IMR-90 (cell line): ENCODE results near the gene KXD1. TPM values are rescaled to one million over a fixed set of nuclear protein-coding genes. Genes with fewer than 3 reads are reported as not detected.

Experiments
- ATAC-seq: fragments of 200-7000 bp; cut with Tn5 transposase; 2 replicates; pipeline ENCODE4 v1.9.1; 2020; ENCODE audit warnings: low read depth, mild to moderate bottlenecking, moderate library complexity
- BruUV-seq: library from RNA; stranded (reverse); fragments of 400-500 nt; replicated peaks from 2 replicates; lab custom pipeline; 2021; lab: Mats Ljungman, UMichigan
- CTCF ChIA-PET: fragments of 300-600 bp; formaldehyde crosslinking; extraction: SDS; loops from one replicate; lab custom pipeline; 2021; ENCODE audit warnings: antibody characterized with exemption; lab: Yijun Ruan, JAX
- POLR2A ChIA-PET: fragments of 300-600 bp; sonication (Branson Sonifier 250); formaldehyde crosslinking; loops from one replicate; lab custom pipeline; 2022; ENCODE audit warnings: antibody characterized with exemption; ENCODE audit not compliant: unreplicated experiment; lab: Charles Lee
- DNase-seq: peaks from one replicate; pipeline ENCODE4 v3.0.0; 2013
- H2AFZ ChIP-seq: replicated peaks from 2 replicates; pipeline ENCODE3; 2013; ENCODE audit warnings: low read length, mild to moderate bottlenecking; ENCODE audit not compliant: poor library complexity
- H2AK5ac ChIP-seq: 2 replicates; pipeline ENCODE4 v1.6.1; 2013; ENCODE audit warnings: low read depth, low read length, inconsistent platforms
- H2AK9ac ChIP-seq: replicated peaks from 2 replicates; pipeline ENCODE3; 2013; ENCODE audit warnings: mild to moderate bottlenecking, low read depth, low read length, moderate library complexity; ENCODE audit not compliant: poor library complexity
- H2BK120ac ChIP-seq: 2 replicates; pipeline ENCODE4 v1.6.1; 2013; ENCODE audit warnings: low read depth, low read length, inconsistent platforms
- H2BK15ac ChIP-seq: 3 replicates; pipeline ENCODE4 v1.6.1; 2013; ENCODE audit warnings: low read depth, low read length, inconsistent platforms
- H2BK20ac ChIP-seq: 2 replicates; pipeline ENCODE4 v1.6.1; 2013; ENCODE audit warnings: low read depth, mild to moderate bottlenecking, inconsistent platforms, low read length, moderate library complexity
- H2BK5ac ChIP-seq: 2 replicates; pipeline ENCODE4 v1.6.1; 2013; ENCODE audit warnings: mild to moderate bottlenecking, low read depth, low read length, inconsistent platforms; ENCODE audit not compliant: poor library complexity, severe bottlenecking
- H3K14ac ChIP-seq: replicated peaks from 2 replicates; pipeline ENCODE4 v1.6.1; 2013; ENCODE audit warnings: low read depth, low read length, inconsistent platforms
- H3K18ac ChIP-seq: 2 replicates; pipeline ENCODE4 v1.6.1; 2013; ENCODE audit warnings: low read depth, low read length, control low read depth
- H3K23ac ChIP-seq: 2 replicates; pipeline ENCODE4 v1.6.1; 2013; ENCODE audit warnings: low read depth, low read length, inconsistent platforms
- H3K27ac ChIP-seq: 2 replicates; pipeline ENCODE4 v1.5.1; 2013; ENCODE audit warnings: mild to moderate bottlenecking, control low read depth, low read length; ENCODE audit not compliant: insufficient read depth
- H3K27me3 ChIP-seq: 2 replicates; pipeline ENCODE4 v1.6.1; 2013; ENCODE audit warnings: low read length; ENCODE audit not compliant: control insufficient read depth, insufficient read depth
- H3K36me3 ChIP-seq: 2 replicates; pipeline ENCODE4 v1.6.1; 2013; ENCODE audit warnings: low read length, mixed read lengths; ENCODE audit not compliant: control insufficient read depth, insufficient read depth
- H3K4ac ChIP-seq: 2 replicates; pipeline ENCODE4 v1.6.1; 2013; ENCODE audit warnings: low read depth, low read length, inconsistent platforms
- H3K4me1 ChIP-seq: 2 replicates; pipeline ENCODE4 v1.6.1; 2013; ENCODE audit warnings: low read length, mixed read lengths; ENCODE audit not compliant: control insufficient read depth, insufficient read depth
- H3K4me2 ChIP-seq: 2 replicates; pipeline ENCODE4 v1.6.1; 2013; ENCODE audit warnings: low read depth, mild to moderate bottlenecking, control low read depth, low read length, moderate library complexity
- H3K4me3 ChIP-seq: 2 replicates; pipeline ENCODE4 v1.5.1; 2013; ENCODE audit warnings: low read depth, mild to moderate bottlenecking, control low read depth, low read length, moderate library complexity; ENCODE audit not compliant: insufficient read depth
- H3K56ac ChIP-seq: 2 replicates; pipeline ENCODE4 v1.6.1; 2013; ENCODE audit warnings: low read length, inconsistent platforms; ENCODE audit not compliant: insufficient read depth; ENCODE audit errors: extremely low read depth
- H3K79me1 ChIP-seq, 2 experiments: 2 replicates each; pipeline ENCODE4 v1.6.1; 2013; ENCODE audit warnings: low read length in 2 of 2, inconsistent platforms in 1 of 2, low read depth in 1 of 2
- H3K9ac ChIP-seq: 2 replicates; pipeline ENCODE4 v1.6.1; 2013; ENCODE audit warnings: low read depth, low read length, control low read depth
- H3K9me1 ChIP-seq: 2 replicates; pipeline ENCODE4 v1.6.1; 2013; ENCODE audit warnings: low read length, inconsistent platforms; ENCODE audit not compliant: insufficient read depth
- H3K9me3 ChIP-seq: 2 replicates; pipeline ENCODE4 v1.6.1; 2013; ENCODE audit warnings: low read length; ENCODE audit not compliant: control insufficient read depth, insufficient read depth
- H4K20me1 ChIP-seq: 2 replicates; pipeline ENCODE4 v1.6.1; 2013; ENCODE audit warnings: low read length, inconsistent platforms; ENCODE audit not compliant: insufficient read depth
- H4K5ac ChIP-seq: 2 replicates; pipeline ENCODE4 v1.6.1; 2013; ENCODE audit warnings: mild to moderate bottlenecking, low read depth, low read length, control low read depth
- H4K8ac ChIP-seq, 2 experiments: 2 replicates each; pipeline ENCODE4 v1.6.1; 2013; ENCODE audit warnings: low read depth in 2 of 2, low read length in 2 of 2, control low read depth in 1 of 2, inconsistent platforms in 1 of 2
- H4K91ac ChIP-seq: 2 replicates; pipeline ENCODE4 v1.6.1; 2013; ENCODE audit warnings: low read depth, low read length, inconsistent platforms; ENCODE audit not compliant: insufficient read depth
- BHLHE40 ChIP-seq: fragments of 150-350 bp; IDR thresholded peaks from 2 replicates; pipeline ENCODE4 v1.6.1; 2016; ENCODE audit warnings: mild to moderate bottlenecking, low read depth, low read length
- CEBPB ChIP-seq: IDR thresholded peaks from 2 replicates; pipeline ENCODE4 v1.6.1; 2012; ENCODE audit warnings: low read depth, low read length, improper control_type of control experiment
- CHD1 ChIP-seq: IDR thresholded peaks from 2 replicates; pipeline ENCODE4 v1.6.1; 2012; ENCODE audit warnings: low read depth, low read length, improper control_type of control experiment
- CTCF ChIP-seq: conservative IDR thresholded peaks from 2 replicates; pipeline ENCODE4 v1.5.1; 2012; ENCODE audit warnings: mild to moderate bottlenecking, low read depth, low read length, improper control_type of control experiment
- ELK1 ChIP-seq: fragments of 150-350 bp; IDR thresholded peaks from 2 replicates; pipeline ENCODE4 v1.6.1; 2016; ENCODE audit warnings: low read depth, mild to moderate bottlenecking, low read length, moderate library complexity, borderline replicate concordance
- FOS ChIP-seq: fragments of 150-350 bp; IDR thresholded peaks from 2 replicates; pipeline ENCODE4 v1.6.1; 2016; ENCODE audit warnings: low read depth, low read length
- MAFK ChIP-seq: IDR thresholded peaks from 2 replicates; pipeline ENCODE4 v1.6.1; 2012; ENCODE audit warnings: low read depth, low read length, improper control_type of control experiment
- RAD21 ChIP-seq: IDR thresholded peaks from 2 replicates; pipeline ENCODE4 v1.6.1; 2012; ENCODE audit warnings: low read length, improper control_type of control experiment
- SMC3 ChIP-seq: fragments of 150-350 bp; IDR thresholded peaks from 2 replicates; pipeline ENCODE4 v1.6.1; 2016; ENCODE audit warnings: low read depth, mild to moderate bottlenecking, antibody characterized with exemption, low read length, moderate library complexity
- WGBS, 2 experiments: methylation state at CpG; one replicate each; pipeline versions ENCODE4 v1.1.5 to v1.1.7; 2013; ENCODE audit warnings: missing lambda C conversion rate in 2 of 2; ENCODE audit not compliant: insufficient read length in 1 of 2; ENCODE audit errors: extremely low coverage in 2 of 2; 5-methylcytosine and 5-hydroxymethylcytosine counted together
- dilution Hi-C: fragments of 300-500 bp; cut with HindIII; formaldehyde crosslinking; loops from one replicate; pipeline ENCODE4 v1.14.3; 2018; ENCODE audit warnings: low sequenced_read_pairs; ENCODE audit not compliant: unreplicated experiment
- in situ Hi-C: fragments of 300-500 bp; cut with MboI; formaldehyde crosslinking; loops from 3 replicates; pipeline ENCODE4 v1.14.3; 2019; ENCODE audit warnings: low sequenced_read_pairs, inconsistent platforms, mixed read lengths
- intact Hi-C: fragments of 100-400 bp; cut with micrococcal nuclease; formaldehyde crosslinking; loops from 2 replicates; pipeline ENCODE4 v1.10.0; 2022
- polyA plus RNA-seq, 3 experiments: library from polyadenylated mRNA; depleted of rRNA; stranded (reverse); fragments of >200 nt; gene quantifications; 2 replicates each; pipeline ENCODE4 v1.2.3, GENCODE V29; 2012; ENCODE audit warnings: low replicate concordance in 1 of 3
- total RNA-seq: library from RNA; depleted of rRNA; stranded (reverse); fragments of >200 nt; gene quantifications from 2 replicates; pipeline ENCODE4 v1.2.3, GENCODE V29; 2012
- TF ChIP-seq, protein P1 (sequence below): fragments of 150-350 bp; IDR thresholded peaks from 2 replicates; pipeline ENCODE4 v1.6.1; 2017; ENCODE audit warnings: mild to moderate bottlenecking, antibody characterized with exemption, low read length, low read depth

Gene KXD1
- total and polyA plus RNA-seq, 2 of the 4 experiments (the other 2 are of a cell fraction): 66.7 to 196 TPM

DNA sequence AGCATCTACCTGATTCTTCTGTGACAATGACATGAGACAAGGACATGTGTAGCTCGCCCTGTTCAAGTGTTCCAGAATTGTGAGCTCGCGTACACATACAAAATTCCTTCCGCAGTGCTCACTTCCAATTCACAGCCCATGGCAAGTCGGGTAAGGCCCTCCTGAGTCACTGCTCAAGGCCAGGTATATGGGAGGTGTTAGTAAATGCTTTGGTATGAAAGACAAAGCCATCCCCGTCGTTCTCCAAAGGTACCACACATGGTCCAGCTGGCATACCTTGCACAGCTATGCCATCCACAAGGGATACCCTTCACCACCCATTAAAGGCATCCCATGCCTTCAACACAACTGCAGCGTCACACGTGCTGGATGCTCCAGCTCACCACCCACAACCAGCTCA, 31.4 kb upstream of the KXD1 start:
- dilution Hi-C loops: no loop called here

More for the DNA sequence above, 31.4 kb upstream of the KXD1 start:
- no TSS peak for BruUV-seq
- Histone ChIP-seq H3K9ac (no peak overlapping the region), H4K91ac (no peak overlapping the region), H3K27ac (no peak overlapping the region), H3K56ac (no peak overlapping the region), H2AK5ac (no peak overlapping the region), H3K36me3 (peaks cover 5% of the 10 kb centered on the region), H4K5ac (no peak overlapping the region), H2AFZ (no peak overlapping the region), H3K27me3 (no peaks in the 10 kb centered on the region), H2BK20ac (no peak overlapping the region), H3K23ac (no peak overlapping the region), H3K79me1 (no peaks in the 10 kb centered on the region; a peak in 1 of 4 replicates), H3K4me1 (no peaks in the 10 kb centered on the region), H3K14ac (no peak overlapping the region), H3K9me1 (peaks cover 8% of the 10 kb centered on the region; the same call in 1 of the 2 replicates), H3K4ac (no peak overlapping the region), H4K20me1 (peaks cover 2% of the 10 kb centered on the region; the same call in 1 of the 2 replicates), H3K9me3 (no peaks in the 10 kb centered on the region), H2BK120ac (no peak overlapping the region), H4K8ac (no peak overlapping the region), H2BK5ac (no peak overlapping the region), H2AK9ac (no peak overlapping the region), H3K18ac (no peak overlapping the region), H3K4me3 (no peak overlapping the region), H3K4me2 (no peak overlapping the region), H2BK15ac (no peak overlapping the region)
- ATAC-seq: no peak
- no peak for TF ChIP-seq FOS
- no peak for TF ChIP-seq MAFK
- TF ChIP-seq SMC3: no peak
- TF ChIP-seq RAD21: no peak
- no peak for TF ChIP-seq CEBPB
- no peak for TF ChIP-seq ELK1
- TF ChIP-seq, protein P1, sequence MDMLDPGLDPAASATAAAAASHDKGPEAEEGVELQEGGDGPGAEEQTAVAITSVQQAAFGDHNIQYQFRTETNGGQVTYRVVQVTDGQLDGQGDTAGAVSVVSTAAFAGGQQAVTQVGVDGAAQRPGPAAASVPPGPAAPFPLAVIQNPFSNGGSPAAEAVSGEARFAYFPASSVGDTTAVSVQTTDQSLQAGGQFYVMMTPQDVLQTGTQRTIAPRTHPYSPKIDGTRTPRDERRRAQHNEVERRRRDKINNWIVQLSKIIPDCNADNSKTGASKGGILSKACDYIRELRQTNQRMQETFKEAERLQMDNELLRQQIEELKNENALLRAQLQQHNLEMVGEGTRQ: no peak
- TF ChIP-seq BHLHE40: no peak
- no peak for TF ChIP-seq CTCF
- TF ChIP-seq CHD1: no peak
- intact Hi-C loops (no loop called here), in situ Hi-C loops (no loop called here)
- DNase-seq: no peak
- POLR2A ChIA-PET: no interaction called here
- WGBS, 2 experiments: 100% methylated on average over 2 of the region's 9 CpGs; no CpG with 5 or more reads in 1 of the 2 experiments
- CTCF ChIA-PET: no interaction called here
